Measurements from ENCODE around the gene CMSS1. TPM values are rescaled to one million over a fixed set of nuclear protein-coding genes. Genes with fewer than 3 reads are reported as not detected.

CMSS1 gene
- total and polyA plus RNA-seq, 2 of the 13 experiments (the other 11 are each of a cell fraction or from before 2014, with no cell fraction given): 6.4 to 48.7 TPM

DNA sequence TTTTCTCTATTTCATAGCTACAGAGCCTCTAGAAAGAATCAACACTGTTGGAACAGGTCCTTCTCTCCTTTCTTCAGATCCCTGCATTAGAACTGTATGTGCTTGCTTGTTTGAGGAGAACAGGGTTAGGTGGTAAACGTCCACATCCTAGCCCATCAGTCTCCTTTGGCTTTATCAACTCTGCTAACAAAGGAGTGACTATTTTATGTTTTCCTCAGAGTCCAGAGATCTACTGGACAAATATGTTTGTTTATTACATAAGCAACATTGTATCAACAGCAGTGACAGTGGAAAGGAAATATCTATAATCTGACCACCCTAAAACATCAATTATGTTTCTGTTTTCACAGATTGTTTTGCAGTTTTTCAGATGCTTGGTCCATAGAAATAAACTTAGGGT lies 39.6 kb downstream of the CMSS1 start (continued):
- TF ChIP-seq, protein P1, sequence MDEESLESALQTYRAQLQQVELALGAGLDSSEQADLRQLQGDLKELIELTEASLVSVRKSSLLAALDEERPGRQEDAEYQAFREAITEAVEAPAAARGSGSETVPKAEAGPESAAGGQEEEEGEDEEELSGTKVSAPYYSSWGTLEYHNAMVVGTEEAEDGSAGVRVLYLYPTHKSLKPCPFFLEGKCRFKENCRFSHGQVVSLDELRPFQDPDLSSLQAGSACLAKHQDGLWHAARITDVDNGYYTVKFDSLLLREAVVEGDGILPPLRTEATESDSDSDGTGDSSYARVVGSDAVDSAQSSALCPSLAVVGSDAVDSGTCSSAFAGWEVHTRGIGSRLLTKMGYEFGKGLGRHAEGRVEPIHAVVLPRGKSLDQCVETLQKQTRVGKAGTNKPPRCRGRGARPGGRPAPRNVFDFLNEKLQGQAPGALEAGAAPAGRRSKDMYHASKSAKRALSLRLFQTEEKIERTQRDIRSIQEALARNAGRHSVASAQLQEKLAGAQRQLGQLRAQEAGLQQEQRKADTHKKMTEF (CRISPR knock-in tag; IDR thresholded peaks at IDR 0.05): peak; percentile 47; the same call in 1 of the 2 replicates
- TF ChIP-seq ZNF790 (CRISPR knock-in tag; IDR thresholded peaks at IDR 0.05; ENCODE audit: borderline replicate concordance) (no peak), ZFX (CRISPR knock-in tag; IDR thresholded peaks at IDR 0.05; ENCODE audit: low read depth) (no peak), ZNF317 (CRISPR knock-in tag; IDR thresholded peaks at IDR 0.05) (no peak), HDAC6 (IDR thresholded peaks at IDR 0.05; ENCODE audit: low read depth, low read length) (no peak), ZNF75D (CRISPR knock-in tag; IDR thresholded peaks at IDR 0.05; ENCODE audit: borderline replicate concordance) (no peak), ZNF180 (CRISPR knock-in tag; IDR thresholded peaks at IDR 0.05; ENCODE audit: borderline replicate concordance, low read depth) (no peak), BHLHE40 (IDR thresholded peaks at IDR 0.05; ENCODE audit: low read length) (no peak), ZNF225 (CRISPR knock-in tag; IDR thresholded peaks at IDR 0.05) (no peak), THAP11 (CRISPR knock-in tag; IDR thresholded peaks at IDR 0.05) (0 out of 2 replicates have a peak, but pooled peaks have one; percentile 24), TCF12 (IDR thresholded peaks at IDR 0.05) (no peak), TCF12 (CRISPR knock-in tag; IDR thresholded peaks at IDR 0.05) (no peak), POLR2G (IDR thresholded peaks at IDR 0.05; ENCODE audit: low read depth, low read length) (no peak), ZNF224 (CRISPR knock-in tag; IDR thresholded peaks at IDR 0.05) (no peak), ZNF460 (CRISPR knock-in tag; IDR thresholded peaks at IDR 0.05; ENCODE audit: borderline replicate concordance) (no peak), KDM3A (CRISPR knock-in tag; IDR thresholded peaks at IDR 0.05; ENCODE audit: low read depth) (no peak)
- TF ChIP-seq, protein P2, sequence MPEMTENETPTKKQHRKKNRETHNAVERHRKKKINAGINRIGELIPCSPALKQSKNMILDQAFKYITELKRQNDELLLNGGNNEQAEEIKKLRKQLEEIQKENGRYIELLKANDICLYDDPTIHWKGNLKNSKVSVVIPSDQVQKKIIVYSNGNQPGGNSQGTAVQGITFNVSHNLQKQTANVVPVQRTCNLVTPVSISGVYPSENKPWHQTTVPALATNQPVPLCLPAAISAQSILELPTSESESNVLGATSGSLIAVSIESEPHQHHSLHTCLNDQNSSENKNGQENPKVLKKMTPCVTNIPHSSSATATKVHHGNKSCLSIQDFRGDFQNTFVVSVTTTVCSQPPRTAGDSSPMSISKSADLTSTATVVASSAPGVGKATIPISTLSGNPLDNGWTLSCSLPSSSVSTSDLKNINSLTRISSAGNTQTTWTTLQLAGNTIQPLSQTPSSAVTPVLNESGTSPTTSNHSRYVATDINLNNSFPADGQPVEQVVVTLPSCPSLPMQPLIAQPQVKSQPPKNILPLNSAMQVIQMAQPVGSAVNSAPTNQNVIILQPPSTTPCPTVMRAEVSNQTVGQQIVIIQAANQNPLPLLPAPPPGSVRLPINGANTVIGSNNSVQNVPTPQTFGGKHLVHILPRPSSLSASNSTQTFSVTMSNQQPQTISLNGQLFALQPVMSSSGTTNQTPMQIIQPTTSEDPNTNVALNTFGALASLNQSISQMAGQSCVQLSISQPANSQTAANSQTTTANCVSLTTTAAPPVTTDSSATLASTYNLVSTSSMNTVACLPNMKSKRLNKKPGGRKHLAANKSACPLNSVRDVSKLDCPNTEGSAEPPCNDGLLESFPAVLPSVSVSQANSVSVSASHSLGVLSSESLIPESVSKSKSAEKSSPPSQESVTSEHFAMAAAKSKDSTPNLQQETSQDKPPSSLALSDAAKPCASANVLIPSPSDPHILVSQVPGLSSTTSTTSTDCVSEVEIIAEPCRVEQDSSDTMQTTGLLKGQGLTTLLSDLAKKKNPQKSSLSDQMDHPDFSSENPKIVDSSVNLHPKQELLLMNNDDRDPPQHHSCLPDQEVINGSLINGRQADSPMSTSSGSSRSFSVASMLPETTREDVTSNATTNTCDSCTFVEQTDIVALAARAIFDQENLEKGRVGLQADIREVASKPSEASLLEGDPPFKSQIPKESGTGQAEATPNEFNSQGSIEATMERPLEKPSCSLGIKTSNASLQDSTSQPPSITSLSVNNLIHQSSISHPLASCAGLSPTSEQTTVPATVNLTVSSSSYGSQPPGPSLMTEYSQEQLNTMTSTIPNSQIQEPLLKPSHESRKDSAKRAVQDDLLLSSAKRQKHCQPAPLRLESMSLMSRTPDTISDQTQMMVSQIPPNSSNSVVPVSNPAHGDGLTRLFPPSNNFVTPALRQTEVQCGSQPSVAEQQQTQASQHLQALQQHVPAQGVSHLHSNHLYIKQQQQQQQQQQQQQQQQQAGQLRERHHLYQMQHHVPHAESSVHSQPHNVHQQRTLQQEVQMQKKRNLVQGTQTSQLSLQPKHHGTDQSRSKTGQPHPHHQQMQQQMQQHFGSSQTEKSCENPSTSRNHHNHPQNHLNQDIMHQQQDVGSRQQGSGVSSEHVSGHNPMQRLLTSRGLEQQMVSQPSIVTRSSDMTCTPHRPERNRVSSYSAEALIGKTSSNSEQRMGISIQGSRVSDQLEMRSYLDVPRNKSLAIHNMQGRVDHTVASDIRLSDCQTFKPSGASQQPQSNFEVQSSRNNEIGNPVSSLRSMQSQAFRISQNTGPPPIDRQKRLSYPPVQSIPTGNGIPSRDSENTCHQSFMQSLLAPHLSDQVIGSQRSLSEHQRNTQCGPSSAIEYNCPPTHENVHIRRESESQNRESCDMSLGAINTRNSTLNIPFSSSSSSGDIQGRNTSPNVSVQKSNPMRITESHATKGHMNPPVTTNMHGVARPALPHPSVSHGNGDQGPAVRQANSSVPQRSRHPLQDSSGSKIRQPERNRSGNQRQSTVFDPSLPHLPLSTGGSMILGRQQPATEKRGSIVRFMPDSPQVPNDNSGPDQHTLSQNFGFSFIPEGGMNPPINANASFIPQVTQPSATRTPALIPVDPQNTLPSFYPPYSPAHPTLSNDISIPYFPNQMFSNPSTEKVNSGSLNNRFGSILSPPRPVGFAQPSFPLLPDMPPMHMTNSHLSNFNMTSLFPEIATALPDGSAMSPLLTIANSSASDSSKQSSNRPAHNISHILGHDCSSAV (CRISPR knock-in tag; IDR thresholded peaks at IDR 0.05; ENCODE audit: borderline replicate concordance): no peak
- TF ChIP-seq, protein P3, sequence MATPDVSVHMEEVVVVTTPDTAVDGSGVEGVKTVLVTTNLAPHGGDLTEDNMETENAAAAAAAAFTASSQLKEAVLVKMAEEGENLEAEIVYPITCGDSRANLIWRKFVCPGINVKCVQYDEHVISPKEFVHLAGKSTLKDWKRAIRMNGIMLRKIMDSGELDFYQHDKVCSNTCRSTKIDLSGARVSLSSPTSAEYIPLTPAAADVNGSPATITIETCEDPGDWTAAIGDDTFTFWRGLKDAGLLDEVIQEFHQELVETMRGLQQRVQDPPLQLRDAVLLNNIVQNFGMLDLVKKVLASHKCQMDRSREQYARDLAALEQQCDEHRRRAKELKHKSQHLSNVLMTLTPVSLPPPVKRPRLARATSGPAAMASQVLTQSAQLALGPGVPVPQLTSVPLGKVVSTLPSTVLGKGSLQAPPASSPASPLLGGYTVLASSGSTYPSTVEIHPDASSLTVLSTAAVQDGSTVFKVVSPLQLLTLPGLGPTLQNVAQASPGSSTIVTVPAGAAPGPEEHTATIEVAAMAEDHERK (CRISPR knock-in tag; IDR thresholded peaks at IDR 0.05; ENCODE audit: low read depth): no peak
- TF ChIP-seq, protein P4, sequence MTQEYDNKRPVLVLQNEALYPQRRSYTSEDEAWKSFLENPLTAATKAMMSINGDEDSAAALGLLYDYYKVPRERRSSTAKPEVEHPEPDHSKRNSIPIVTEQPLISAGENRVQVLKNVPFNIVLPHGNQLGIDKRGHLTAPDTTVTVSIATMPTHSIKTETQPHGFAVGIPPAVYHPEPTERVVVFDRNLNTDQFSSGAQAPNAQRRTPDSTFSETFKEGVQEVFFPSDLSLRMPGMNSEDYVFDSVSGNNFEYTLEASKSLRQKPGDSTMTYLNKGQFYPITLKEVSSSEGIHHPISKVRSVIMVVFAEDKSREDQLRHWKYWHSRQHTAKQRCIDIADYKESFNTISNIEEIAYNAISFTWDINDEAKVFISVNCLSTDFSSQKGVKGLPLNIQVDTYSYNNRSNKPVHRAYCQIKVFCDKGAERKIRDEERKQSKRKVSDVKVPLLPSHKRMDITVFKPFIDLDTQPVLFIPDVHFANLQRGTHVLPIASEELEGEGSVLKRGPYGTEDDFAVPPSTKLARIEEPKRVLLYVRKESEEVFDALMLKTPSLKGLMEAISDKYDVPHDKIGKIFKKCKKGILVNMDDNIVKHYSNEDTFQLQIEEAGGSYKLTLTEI (CRISPR knock-in tag; conservative IDR thresholded peaks at IDR 0.05): no peak

Measured in HepG2 (cell line).